Measurements from ENCODE around the gene B4GALT3.

Gene B4GALT3

DNA sequence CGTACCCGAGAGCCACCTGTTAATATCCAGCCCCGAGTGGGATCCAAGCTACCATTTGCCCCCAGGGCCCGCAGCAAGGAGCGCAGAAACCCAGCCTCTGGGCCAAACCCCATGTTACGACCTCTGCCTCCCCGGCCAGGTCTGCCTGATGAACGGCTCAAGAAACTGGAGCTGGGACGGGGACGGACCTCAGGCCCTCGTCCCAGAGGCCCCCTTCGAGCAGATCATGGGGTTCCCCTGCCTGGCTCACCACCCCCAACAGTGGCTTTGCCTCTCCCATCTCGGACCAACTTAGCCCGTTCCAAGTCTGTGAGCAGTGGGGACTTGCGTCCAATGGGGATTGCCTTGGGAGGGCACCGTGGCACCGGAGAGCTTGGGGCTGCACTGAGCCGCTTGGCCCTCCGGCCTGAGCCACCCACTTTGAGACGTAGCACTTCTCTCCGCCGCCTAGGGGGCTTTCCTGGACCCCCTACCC, 16.6 kb downstream of the B4GALT3 start:
- DNase-seq: no peak

DNA sequence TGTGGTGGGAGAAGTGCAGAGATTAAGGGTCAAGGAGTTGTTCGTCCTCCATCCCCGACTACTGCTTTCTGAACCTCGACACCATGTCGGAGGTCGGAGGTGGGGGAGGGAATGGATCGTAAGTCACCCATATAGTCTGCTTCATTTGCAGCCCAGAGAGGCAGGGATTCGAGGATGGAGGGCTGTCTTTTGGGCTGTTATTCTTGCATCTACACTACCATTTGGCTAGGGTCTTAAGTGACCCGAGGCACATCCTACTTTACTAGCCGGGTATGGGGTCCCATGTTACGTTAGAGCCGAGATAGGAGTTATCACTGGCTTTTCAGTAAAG, 17.4 kb downstream of the B4GALT3 start:
- DNase-seq: no peak

DNA sequence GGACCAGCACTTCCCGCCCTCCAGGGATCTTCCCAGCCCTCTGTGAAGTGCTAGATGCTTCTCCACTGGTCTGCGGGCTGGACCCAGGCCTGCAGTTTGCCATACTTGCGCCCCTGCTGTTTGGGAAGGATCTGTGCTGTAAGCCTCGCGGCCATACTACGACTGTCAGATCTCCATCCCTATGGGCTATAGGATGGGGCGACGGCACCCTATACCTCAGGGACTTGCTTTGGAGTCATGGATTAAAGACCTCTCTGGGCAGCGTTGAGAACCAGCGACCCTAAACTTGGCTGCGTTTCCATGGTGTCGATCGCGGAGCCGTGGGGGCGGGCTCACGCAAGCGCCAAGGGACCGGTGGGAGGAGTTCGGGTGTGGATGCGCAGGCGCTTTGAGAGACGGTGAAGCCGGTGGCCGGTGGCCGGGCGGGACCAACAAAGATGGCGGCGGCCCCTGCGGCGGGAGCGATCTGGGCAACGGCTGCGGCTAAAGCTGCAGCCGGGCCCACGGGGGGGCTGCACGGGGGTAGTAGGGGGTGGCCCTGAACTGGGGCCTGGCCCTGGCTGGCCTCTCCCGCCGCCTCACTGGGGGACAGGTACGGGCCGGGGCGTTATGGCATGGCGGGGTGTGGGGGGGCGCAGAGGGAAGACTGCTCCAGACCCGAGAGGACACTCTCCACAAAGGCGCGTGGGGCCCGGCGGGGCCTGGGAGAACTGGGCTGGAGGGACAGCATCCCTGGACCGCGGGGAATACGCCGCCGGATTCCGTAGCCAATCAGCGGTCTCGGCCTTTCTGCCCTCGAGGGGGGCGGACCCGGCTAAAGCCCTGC, 18.0 kb downstream of the B4GALT3 start, which contains the start of gene USP21:
Gene USP21, plus strand, starts transcription at position 414 of the 826 bp plus-strand sequence. CDS start 1,141 bp downstream, outside the sequence.
- peak; percentile 97 for DNase-seq

DNA sequence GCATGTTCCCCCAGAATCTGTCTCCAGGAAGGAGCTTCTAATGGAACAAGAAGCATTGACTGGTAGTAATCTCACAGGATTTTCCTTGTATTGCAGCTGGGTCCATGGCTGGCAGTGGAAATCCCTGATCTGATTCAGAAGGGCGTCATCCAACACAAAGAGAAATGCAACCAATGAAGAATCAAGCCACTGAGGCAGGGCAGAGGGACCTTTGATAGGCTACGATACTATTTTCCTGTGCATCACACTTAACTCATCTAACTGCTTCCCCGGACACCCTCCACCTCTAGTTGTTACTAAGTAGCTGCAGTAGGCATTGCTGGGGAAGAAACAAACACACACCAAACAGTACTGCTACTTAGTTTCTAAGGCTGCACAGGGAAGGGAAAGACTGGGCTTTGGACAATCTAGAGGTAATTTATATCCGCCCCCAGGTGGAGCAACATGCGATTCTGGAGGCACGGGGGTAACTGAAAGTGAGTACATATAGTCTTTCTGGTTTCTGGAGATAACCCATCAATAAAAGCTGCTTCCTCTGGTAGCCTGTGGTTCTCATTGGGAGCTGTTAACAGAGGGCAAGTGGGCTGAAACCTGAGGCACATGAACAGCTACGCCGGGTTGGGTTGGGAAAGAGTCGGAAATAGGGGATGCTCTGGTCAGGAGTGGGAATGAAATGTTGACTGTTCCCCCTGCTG, 18.8 kb downstream of the B4GALT3 start:
- DNase-seq: no peak

DNA sequence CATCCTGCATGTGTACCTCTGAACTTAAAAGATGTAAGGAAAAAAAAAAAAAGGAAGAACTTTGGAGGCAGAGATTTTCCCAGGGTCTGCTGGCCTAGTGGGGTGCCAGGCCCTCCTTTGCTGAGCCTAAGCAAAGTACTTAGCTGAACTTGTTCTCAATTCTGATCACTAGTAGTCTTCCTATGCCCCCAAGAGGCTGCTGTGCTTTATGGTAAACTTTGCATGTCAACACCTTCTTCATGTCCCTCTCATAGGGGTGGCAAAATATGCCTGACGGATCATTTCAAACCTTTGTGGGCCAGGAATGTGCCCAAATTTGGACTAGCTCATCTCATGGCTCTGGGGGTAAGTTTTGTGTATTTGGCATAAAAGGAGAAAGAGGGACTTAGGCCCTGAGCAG, 19.4 kb downstream of the B4GALT3 start:
- DNase-seq: no peak

DNA sequence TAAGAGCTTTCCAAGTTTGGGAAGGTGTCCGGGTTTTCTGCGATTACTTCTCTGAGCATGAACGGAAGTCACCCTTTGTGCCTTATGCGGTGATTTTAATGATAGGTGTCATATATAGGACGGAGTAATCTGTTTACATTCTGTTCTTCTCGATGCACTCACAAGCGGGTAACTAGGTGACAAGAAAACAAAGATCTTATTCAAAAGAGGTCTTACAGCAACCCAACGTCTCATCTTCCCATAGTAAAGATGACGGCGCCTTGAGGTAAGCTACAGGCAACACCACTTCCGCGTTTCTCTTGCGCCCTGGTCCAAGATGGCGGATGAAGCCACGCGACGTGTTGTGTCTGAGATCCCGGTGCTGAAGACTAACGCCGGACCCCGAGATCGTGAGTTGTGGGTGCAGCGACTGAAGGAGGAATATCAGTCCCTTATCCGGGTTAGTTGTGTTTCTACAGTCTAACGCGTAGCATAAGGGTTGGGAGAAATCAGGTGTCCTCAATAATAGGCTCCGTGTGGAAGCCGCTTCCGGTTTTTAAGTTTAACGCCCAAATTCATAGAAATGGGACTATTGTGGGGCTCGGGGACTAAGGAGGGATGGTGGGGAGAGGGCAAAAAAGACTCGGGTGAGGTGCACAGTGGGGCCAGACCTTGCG, 23.5 kb downstream of the B4GALT3 start, which contains the start of gene UFC1:
Gene UFC1, plus strand, starts transcription at position 297 of the 656 bp plus-strand sequence. Its CDS starts 20 bp downstream, at position 317.
- DNase-seq: peak; percentile 94

DNA sequence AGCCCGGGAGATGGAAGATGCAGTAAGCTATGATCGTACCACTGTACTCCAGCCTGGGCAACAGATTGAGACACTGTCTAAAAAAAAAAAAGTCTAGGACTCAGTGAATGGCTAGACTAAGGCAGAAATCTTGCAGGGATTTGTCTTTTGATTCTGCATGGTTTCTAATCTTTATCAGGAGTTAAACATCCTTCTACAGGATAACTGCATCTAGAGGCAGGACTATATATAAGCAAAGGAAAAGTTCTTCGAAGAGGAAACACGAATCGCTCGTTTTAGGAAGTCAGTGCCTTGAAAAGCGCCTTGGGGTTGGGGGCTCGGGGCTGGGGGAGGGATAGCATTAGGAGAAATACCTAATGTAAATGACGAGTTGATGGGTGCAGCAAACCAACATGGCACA, 24.1 kb downstream of the B4GALT3 start:
- peak; percentile 46 for DNase-seq

DNA sequence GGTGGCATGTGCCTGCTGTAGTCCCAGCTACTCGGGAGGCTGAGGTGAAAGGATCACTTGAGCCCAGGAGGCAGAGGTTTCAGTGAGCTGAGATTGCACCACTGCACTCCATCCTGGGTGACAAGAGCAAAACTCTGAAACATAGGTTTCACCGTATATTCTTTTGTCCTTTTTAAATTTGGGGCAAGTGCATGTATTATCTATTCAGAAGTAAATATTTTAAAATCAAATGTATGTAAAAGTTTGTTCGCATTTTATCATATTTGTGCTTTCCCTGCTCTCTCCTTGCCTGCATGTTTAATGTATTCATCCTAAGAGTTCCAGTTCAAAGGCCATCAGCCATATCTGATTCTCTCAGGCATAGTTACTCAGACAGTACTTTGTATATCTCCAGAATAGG, 31.5 kb downstream of the B4GALT3 start:
- no peak for DNase-seq

DNA sequence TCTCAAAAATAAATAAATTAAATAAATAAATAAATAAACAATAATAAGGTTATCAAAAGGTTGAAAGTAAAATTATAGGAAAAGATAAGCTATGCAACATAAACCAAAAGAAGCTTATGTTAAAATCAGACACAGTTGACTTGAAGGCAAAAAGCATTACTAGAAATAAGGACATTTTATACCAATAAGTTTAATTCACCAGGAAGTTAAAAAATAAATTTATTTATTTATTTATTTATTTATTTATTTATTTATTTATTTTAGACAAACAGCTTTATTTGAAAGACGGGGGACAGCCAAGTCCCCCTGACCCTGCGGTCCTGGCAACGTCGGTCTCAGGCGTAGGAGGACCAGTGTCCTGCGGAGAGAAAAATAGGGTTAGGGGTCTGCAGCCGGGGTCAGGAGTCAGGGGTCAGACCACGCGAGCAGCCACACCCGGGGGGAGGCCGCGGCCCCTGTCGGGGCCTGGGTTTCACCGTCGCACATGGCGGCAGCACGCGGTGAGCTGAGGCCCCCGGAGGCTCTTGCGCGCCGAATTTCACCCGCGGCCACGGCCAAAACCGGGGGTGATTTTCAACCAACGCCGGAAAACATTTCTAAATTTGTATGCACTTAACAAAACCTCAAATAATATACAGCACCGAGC, 36.4 kb downstream of the B4GALT3 start:
- no peak for DNase-seq

DNA sequence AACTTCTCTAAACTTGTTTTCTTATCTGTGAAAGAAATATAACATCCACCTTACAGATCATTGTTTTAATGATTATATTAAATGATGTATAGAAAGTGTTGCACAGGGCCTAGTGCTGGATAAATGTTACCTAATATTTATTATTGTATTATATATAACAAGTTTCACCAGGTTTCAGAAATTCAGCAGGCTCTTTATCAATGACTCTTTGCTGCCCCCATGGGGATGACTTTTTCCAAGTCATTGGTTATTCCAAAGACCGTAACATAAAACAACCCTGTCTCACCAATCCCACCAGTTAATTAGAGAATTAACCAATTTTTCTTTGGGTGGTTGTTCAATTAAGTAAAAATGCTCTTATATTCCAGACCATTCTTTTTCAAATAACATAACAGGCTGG, 37.5 kb downstream of the B4GALT3 start:
- DNase-seq: peak; percentile 56

DNA sequence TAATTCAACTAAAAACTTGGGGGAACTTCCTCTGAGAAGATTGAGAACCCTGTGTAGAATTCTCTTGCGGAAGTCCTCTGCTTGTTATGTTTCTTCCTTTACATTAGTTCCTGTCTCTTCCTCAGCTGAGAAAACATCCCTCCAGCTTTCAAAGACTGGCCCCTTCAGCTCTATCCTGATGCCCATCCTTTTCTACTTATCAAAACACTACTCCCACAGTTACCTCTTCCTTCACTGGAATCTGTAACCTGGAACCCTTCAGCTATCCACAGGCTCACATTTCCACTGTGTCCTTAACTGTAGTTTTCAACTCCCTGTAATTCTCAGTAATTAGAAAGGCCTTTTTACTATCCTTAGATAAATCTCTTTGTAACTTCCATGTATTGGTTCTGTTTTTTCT, 38.9 kb downstream of the B4GALT3 start:
- no peak for DNase-seq

DNA sequence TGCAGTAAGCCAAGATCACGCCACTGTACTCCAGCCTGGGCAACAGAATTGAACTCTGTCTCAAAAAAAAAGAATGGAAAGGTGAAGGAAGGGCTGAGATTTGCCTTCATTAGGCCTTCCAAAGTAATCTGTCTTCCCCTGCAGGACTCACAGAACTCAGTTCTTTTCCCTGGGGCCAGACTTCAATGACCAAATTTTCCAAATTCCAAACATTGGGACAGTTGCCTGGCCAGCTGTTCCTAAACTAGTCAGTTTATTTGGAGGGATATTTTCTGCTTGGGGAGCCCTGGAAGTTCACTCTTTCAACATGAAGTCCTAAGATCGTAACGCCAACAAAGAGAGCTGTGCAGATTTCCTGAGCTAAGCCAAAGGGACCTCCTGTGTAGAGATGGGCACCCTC, 39.4 kb downstream of the B4GALT3 start:
- DNase-seq: no peak

DNA sequence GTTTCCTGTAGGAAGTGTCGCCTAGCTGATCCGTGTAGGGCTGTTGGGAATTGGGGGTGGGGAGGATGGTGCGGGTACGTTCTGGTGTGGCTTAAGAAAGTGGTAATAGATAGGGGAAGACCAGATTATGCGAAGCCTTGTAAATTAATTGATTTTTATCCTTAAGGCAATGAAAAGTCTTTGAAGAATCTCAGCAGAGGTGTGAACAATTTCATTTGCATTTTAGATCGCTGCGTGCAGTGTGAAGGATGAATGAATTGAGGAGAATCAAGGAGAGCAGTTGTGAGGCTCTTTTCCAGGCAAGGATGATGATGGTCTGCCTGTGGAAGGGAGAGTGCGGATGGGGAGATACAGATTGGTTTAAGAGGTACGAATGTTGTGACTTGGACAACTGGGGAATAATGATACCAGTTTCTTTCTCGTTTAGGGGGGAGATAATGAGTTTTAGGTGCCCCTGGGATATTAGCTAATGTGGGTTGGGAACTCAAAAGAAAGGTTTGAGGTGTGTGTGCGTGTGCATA, 44.0 kb downstream of the B4GALT3 start:
- peak; percentile 55 for DNase-seq

DNA sequence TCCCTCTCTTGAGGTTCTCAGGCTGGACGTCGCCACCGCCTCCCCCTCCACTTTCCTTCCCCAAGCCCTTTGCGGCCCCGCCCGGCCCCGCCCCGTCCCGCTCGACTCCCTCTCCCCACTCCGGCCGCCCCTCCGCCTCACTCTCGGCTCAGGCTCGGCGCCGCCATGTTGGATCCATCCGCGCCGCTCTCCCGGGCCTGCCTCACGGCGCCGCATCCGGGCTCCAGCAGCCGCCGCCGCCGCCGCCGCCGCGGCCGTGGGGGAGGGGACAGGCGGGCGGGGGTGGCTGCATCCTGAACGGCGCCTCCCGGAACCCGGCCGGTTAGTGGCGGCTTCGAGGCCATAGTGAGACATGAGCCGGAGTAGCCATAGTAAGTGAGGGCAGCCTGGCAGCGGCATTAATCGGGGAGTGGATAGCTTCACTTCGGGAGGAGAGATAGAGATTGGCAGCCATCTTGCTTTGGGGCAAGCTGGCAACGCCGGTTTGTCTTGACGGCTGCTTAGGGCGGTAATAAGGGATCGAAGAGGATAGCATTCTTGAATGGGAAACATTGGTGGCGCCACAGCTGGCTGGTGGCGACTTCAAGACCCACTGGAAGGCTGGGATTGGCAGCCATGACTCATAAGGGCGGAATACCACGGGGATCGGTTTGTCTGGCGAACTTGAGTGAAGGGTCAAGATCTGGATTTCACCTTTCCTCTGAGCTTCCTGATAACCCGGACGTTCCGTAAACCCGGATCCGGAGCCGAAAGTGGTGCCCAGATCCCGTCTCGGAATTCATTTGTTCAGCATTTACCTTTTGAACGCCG, 44.7 kb downstream of the B4GALT3 start, which contains the start of gene DEDD:
Gene DEDD, minus strand, starts transcription at position 258 of the 810 bp plus-strand sequence. CDS start 8,205 bp downstream, outside the sequence.
- peak; percentile 98 for DNase-seq

DNA sequence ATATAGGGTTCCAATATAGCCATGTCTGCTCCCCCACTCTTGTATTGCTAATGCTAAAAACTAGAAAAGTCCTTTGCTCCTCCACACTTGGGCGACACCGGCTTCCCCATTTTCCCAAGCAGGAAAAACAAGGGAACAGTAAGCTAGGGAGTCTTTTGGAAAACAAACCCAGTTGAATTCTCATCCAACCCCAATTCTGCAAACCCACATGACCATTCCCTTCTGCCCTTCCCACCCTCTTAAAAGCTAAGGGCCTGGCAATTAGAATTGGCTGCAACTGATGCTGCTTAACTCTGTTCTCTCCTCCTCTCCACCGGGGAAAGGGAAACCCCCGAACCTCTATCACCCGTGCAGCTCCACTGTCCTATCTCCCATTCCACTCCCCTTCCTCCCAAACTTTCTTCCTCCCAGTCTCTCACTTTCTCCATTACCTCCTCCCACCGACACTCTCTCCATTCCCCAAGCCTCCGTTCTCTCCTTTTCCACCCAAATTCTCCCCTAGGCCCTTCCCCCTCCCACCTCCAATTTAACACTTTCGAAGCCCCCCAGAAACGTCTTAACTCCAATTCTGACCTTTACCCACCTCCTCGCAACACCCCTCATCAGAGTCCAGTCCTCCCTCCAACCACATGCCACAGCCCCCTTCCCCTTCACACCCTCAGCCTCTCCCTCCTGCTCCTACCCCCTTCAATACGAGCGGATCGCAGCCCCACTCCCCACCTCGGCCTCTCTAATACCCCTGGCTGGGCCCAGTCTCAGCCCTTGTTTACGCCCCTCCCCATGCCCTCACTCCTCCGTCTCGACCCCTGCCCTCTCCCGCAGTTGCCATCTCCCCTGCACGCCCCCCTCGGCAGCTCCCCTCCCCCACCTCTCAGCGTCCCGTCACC, 45.5 kb downstream of the B4GALT3 start:
- peak; percentile 43 for DNase-seq

DNA sequence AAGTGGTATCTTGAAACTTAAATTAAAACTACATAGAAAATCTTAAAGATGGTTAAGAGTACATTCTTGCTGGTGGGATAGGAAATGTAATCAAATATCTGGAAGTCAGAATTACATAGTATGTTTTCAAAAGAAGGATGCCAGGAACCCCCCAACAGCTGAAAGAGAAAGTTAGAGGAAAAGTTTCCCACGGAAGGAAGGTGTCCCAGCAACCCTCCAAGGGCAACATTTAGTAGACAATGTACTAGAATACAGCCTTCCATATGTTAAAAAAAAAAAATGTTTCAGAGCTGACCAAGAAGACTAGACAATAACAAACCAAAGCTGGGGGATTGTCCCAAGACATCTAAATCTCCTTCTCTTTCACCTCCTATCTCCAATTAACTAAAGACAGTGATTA, 47.0 kb downstream of the B4GALT3 start:
- DNase-seq: no peak

DNA sequence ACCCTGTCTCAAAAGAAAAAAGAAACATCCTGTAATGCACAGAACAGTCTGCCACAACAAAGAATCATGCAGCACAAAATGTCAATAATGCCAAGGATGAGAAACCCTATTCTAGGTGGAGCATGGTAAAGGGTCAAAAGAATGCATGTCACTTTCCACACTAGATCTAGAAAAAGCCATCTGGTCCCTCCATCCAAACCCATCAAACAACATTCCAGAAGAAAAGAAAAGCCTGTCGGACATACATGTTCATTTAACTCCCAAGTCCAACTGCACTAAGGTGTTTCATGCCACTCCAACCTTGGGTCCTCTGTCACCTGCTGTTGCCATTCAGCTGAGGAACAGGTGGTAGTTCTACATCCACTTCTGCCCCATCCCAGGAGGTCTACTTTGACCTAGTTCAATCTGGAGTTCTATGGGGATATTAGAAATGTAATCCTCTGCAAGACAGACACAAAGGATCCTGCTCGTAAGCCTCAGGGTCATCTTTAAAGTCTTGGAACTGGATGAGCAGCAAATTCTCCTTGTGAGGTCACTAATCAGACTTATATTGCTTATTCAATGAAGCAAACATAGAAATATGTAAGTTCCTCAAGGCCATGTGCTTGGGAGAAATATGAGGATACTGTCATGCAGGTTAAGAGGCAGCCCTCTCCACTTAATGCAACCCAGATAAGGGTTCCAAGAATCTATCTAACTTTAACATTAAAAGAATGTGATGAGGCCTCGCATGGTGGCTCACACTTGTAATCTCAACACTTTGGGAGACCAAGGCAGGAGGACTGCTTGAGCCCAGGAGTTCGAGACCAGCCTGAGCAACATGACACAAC, 48.5 kb downstream of the B4GALT3 start:
- no peak for DNase-seq

DNA sequence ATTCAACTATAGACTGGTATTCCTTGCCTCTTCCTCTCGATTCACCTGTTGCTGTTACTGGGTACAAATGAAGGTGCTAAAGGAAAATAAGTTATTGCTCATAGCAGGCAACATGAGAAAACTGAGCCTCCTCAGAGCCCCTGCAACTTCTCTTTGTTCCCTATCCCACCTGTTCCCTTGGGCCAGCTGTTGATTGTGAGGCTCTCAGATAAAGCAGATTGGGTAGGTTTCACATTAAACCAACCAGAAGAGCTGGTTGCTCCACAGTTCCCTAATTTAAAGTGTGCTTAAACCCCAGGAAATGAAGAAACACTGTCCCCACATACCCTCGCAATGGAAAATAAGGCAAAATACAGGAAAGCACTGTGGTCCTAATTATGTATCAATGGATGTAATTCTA, 49.7 kb downstream of the B4GALT3 start:
- DNase-seq: no peak

DNA sequence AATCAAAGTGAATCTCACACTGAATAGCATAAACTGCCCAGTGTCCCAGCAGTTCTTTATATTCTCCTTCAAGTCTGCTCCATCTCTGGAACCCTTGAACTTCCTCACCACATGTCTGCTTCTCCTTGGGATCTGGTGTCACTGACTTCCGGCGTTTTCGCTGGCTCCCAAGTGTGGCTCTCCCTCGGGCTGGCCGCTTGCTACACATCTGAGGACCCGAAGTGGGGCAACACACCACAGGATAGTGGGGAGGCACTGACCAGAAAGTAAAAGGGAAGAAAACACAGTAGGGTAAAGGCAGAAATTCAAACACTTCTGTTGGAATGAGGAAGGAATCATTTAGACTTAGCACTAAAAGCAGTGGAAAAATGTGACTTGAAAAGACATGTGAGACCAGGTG, 54.3 kb downstream of the B4GALT3 start:
- DNase-seq: no peak

DNA sequence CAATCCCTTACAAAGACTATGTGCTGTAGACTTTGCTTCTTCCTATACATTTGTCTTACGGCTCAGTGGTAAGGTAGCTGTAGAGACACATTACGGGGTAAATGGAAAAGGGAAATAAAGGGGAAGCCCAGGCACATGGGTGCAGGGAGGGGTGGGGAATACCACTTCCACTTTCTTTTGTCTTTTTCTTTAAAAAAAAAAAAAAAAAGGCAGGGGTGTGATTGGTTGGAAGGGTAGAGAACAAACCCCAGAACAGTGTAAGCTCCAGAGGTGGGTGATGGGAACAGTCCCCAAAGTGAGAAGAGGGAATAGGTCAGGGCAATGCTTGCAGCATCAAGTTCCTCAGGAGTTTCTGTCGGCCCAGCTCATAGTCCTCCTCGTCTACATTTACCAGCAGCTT, 55.5 kb downstream of the B4GALT3 start:
- DNase-seq: no peak
